ENCODE measurements around the gene LRMDA.

The LRMDA gene

GRCh38 chr10:75730847-75731246 lies 299.4 kb downstream of the LRMDA start:
- H3K36me3 ChIP-seq (ENCODE audit: insufficient read depth, low read length) = no peaks in the 10 kb centered on the region
- no peak overlapping the region for H3K27ac ChIP-seq (ENCODE audit: low read depth, low read length)
- no peaks in the 10 kb centered on the region for H3K4me1 ChIP-seq (ENCODE audit: control insufficient read depth, insufficient read depth, low read length, unreplicated experiment)
- no peaks in the 10 kb centered on the region for H3K79me2 ChIP-seq (ENCODE audit: control insufficient read depth, insufficient read depth, low read length, unreplicated experiment)
- H3K27me3 ChIP-seq (ENCODE audit: insufficient read depth, low read length) = no peaks in the 10 kb centered on the region
- H3K4me3 ChIP-seq (ENCODE audit: low read depth, low read length) = no peak overlapping the region
- H2AFZ ChIP-seq (ENCODE audit: low read length, unreplicated experiment) = no peak overlapping the region

GRCh38 chr10:75733135-75733890 lies 301.9 kb downstream of the LRMDA start:
- Histone ChIP-seq H3K4me3 (ENCODE audit: low read depth, low read length) (no peak overlapping the region), H3K4me1 (ENCODE audit: control insufficient read depth, insufficient read depth, low read length, unreplicated experiment) (no peaks in the 10 kb centered on the region), H3K79me2 (ENCODE audit: control insufficient read depth, insufficient read depth, low read length, unreplicated experiment) (no peaks in the 10 kb centered on the region), H3K27ac (ENCODE audit: low read depth, low read length) (no peak overlapping the region), H2AFZ (ENCODE audit: low read length, unreplicated experiment) (no peak overlapping the region), H3K27me3 (ENCODE audit: insufficient read depth, low read length) (no peaks in the 10 kb centered on the region), H3K36me3 (ENCODE audit: insufficient read depth, low read length) (no peaks in the 10 kb centered on the region)

GRCh38 chr10:75736151-75736640 lies 304.8 kb downstream of the LRMDA start:
- Histone ChIP-seq H3K27me3 (ENCODE audit: insufficient read depth, low read length) (no peaks in the 10 kb centered on the region), H3K27ac (ENCODE audit: low read depth, low read length) (no peak overlapping the region), H2AFZ (ENCODE audit: low read length, unreplicated experiment) (no peak overlapping the region), H3K4me1 (ENCODE audit: control insufficient read depth, insufficient read depth, low read length, unreplicated experiment) (no peaks in the 10 kb centered on the region), H3K4me3 (ENCODE audit: low read depth, low read length) (no peak overlapping the region), H3K36me3 (ENCODE audit: insufficient read depth, low read length) (no peaks in the 10 kb centered on the region), H3K79me2 (ENCODE audit: control insufficient read depth, insufficient read depth, low read length, unreplicated experiment) (no peaks in the 10 kb centered on the region)

- Histone ChIP-seq H3K27me3 (ENCODE audit: insufficient read depth, low read length) (no peaks in the 10 kb centered on the region), H3K36me3 (ENCODE audit: insufficient read depth, low read length) (no peaks in the 10 kb centered on the region), H3K4me1 (ENCODE audit: control insufficient read depth, insufficient read depth, low read length, unreplicated experiment) (no peaks in the 10 kb centered on the region), H3K4me3 (ENCODE audit: low read depth, low read length) (no peak overlapping the region), H3K27ac (ENCODE audit: low read depth, low read length) (no peak overlapping the region), H3K79me2 (ENCODE audit: control insufficient read depth, insufficient read depth, low read length, unreplicated experiment) (no peaks in the 10 kb centered on the region), H2AFZ (ENCODE audit: low read length, unreplicated experiment) (no peak overlapping the region)
Observed at GRCh38 chr10:75736889-75737579, 305.6 kb downstream of the LRMDA start.

GRCh38 chr10:75737580-75737949 lies 306.1 kb downstream of the LRMDA start:
- H3K27me3 ChIP-seq (ENCODE audit: insufficient read depth, low read length) = no peaks in the 10 kb centered on the region
- H3K79me2 ChIP-seq (ENCODE audit: control insufficient read depth, insufficient read depth, low read length, unreplicated experiment) = no peaks in the 10 kb centered on the region
- H3K4me3 ChIP-seq (ENCODE audit: low read depth, low read length) = no peak overlapping the region
- H2AFZ ChIP-seq (ENCODE audit: low read length, unreplicated experiment) = no peak overlapping the region
- no peaks in the 10 kb centered on the region for H3K36me3 ChIP-seq (ENCODE audit: insufficient read depth, low read length)
- H3K27ac ChIP-seq (ENCODE audit: low read depth, low read length) = no peak overlapping the region
- no peaks in the 10 kb centered on the region for H3K4me1 ChIP-seq (ENCODE audit: control insufficient read depth, insufficient read depth, low read length, unreplicated experiment)

GRCh38 chr10:75738924-75739323 lies 307.5 kb downstream of the LRMDA start:
- H2AFZ ChIP-seq (ENCODE audit: low read length, unreplicated experiment) = no peak overlapping the region
- no peaks in the 10 kb centered on the region for H3K4me1 ChIP-seq (ENCODE audit: control insufficient read depth, insufficient read depth, low read length, unreplicated experiment)
- no peaks in the 10 kb centered on the region for H3K36me3 ChIP-seq (ENCODE audit: insufficient read depth, low read length)
- H3K4me3 ChIP-seq (ENCODE audit: low read depth, low read length) = no peak overlapping the region
- no peaks in the 10 kb centered on the region for H3K79me2 ChIP-seq (ENCODE audit: control insufficient read depth, insufficient read depth, low read length, unreplicated experiment)
- H3K27me3 ChIP-seq (ENCODE audit: insufficient read depth, low read length) = no peaks in the 10 kb centered on the region
- no peak overlapping the region for H3K27ac ChIP-seq (ENCODE audit: low read depth, low read length)

GRCh38 chr10:75739414-75740143 lies 308.2 kb downstream of the LRMDA start:
- no peak overlapping the region for H3K4me3 ChIP-seq (ENCODE audit: low read depth, low read length)
- H3K4me1 ChIP-seq (ENCODE audit: control insufficient read depth, insufficient read depth, low read length, unreplicated experiment) = no peaks in the 10 kb centered on the region
- H3K36me3 ChIP-seq (ENCODE audit: insufficient read depth, low read length) = no peaks in the 10 kb centered on the region
- H3K79me2 ChIP-seq (ENCODE audit: control insufficient read depth, insufficient read depth, low read length, unreplicated experiment) = no peaks in the 10 kb centered on the region
- no peaks in the 10 kb centered on the region for H3K27me3 ChIP-seq (ENCODE audit: insufficient read depth, low read length)
- no peak overlapping the region for H3K27ac ChIP-seq (ENCODE audit: low read depth, low read length)
- no peak overlapping the region for H2AFZ ChIP-seq (ENCODE audit: low read length, unreplicated experiment)

GRCh38 chr10:75740541-75740940 lies 309.1 kb downstream of the LRMDA start:
- Histone ChIP-seq H3K27ac (ENCODE audit: low read depth, low read length) (no peak overlapping the region), H3K36me3 (ENCODE audit: insufficient read depth, low read length) (no peaks in the 10 kb centered on the region), H3K4me3 (ENCODE audit: low read depth, low read length) (no peak overlapping the region)

GRCh38 chr10:75742355-75742754 lies 310.9 kb downstream of the LRMDA start:
- H2AFZ ChIP-seq (ENCODE audit: low read length, unreplicated experiment) = no peak overlapping the region
- no peak overlapping the region for H3K4me3 ChIP-seq (ENCODE audit: low read depth, low read length)
- H3K36me3 ChIP-seq (ENCODE audit: insufficient read depth, low read length) = no peaks in the 10 kb centered on the region
- no peak overlapping the region for H3K27ac ChIP-seq (ENCODE audit: low read depth, low read length)
- H3K27me3 ChIP-seq (ENCODE audit: insufficient read depth, low read length) = no peaks in the 10 kb centered on the region
- no peaks in the 10 kb centered on the region for H3K79me2 ChIP-seq (ENCODE audit: control insufficient read depth, insufficient read depth, low read length, unreplicated experiment)
- H3K4me1 ChIP-seq (ENCODE audit: control insufficient read depth, insufficient read depth, low read length, unreplicated experiment) = no peaks in the 10 kb centered on the region

More at GRCh38 chr10:75740541-75740940, 309.1 kb downstream of the LRMDA start:
- no peaks in the 10 kb centered on the region for H3K79me2 ChIP-seq (ENCODE audit: control insufficient read depth, insufficient read depth, low read length, unreplicated experiment)
- no peaks in the 10 kb centered on the region for H3K27me3 ChIP-seq (ENCODE audit: insufficient read depth, low read length)
- no peak overlapping the region for H2AFZ ChIP-seq (ENCODE audit: low read length, unreplicated experiment)
- no peaks in the 10 kb centered on the region for H3K4me1 ChIP-seq (ENCODE audit: control insufficient read depth, insufficient read depth, low read length, unreplicated experiment)

- H3K36me3 ChIP-seq (ENCODE audit: insufficient read depth, low read length) = no peaks in the 10 kb centered on the region
- H2AFZ ChIP-seq (ENCODE audit: low read length, unreplicated experiment) = no peak overlapping the region
- no peaks in the 10 kb centered on the region for H3K79me2 ChIP-seq (ENCODE audit: control insufficient read depth, insufficient read depth, low read length, unreplicated experiment)
- no peaks in the 10 kb centered on the region for H3K4me1 ChIP-seq (ENCODE audit: control insufficient read depth, insufficient read depth, low read length, unreplicated experiment)
- H3K4me3 ChIP-seq (ENCODE audit: low read depth, low read length) = no peak overlapping the region
- no peaks in the 10 kb centered on the region for H3K27me3 ChIP-seq (ENCODE audit: insufficient read depth, low read length)
- H3K27ac ChIP-seq (ENCODE audit: low read depth, low read length) = no peak overlapping the region
Observed at GRCh38 chr10:75743291-75743778, 311.9 kb downstream of the LRMDA start.

Measured in ACC112 (cell line).